ENCODE results near the gene C1orf105.
A peak's percentile ranks its signal among the peaks of the same experiment; 100 is the strongest.

Gene C1orf105

GRCh38 chr1:172460887-172461315, 40.4 kb downstream of the C1orf105 start:
- no peak for DNase-seq

GRCh38 chr1:172465617-172466016, 45.1 kb downstream of the C1orf105 start:
- DNase-seq = no peak

GRCh38 chr1:172466795-172467407, 46.4 kb downstream of the C1orf105 start:
- peak; percentile 68 for DNase-seq

GRCh38 chr1:172467446-172467845, 47.0 kb downstream of the C1orf105 start:
- DNase-seq = no peak

- no peak for DNase-seq
Measured at GRCh38 chr1:172468296-172468695, 47.8 kb downstream of the C1orf105 start.

- no peak for DNase-seq
Measured at GRCh38 chr1:172469717-172470116, 49.2 kb downstream of the C1orf105 start.

- DNase-seq = no peak
Measured at GRCh38 chr1:172470149-172470548, 49.7 kb downstream of the C1orf105 start.

GRCh38 chr1:172471666-172472065, 51.2 kb downstream of the C1orf105 start:
- DNase-seq = no peak

GRCh38 chr1:172472495-172472894, 52.0 kb downstream of the C1orf105 start:
- no peak for DNase-seq

- no peak for DNase-seq
Measured at GRCh38 chr1:172473302-172473701, 52.8 kb downstream of the C1orf105 start.

GRCh38 chr1:172473842-172474241, 53.4 kb downstream of the C1orf105 start:
- DNase-seq = no peak

GRCh38 chr1:172476218-172476811, 55.8 kb downstream of the C1orf105 start:
- DNase-seq = peak; percentile 95

- no peak for DNase-seq
Measured at GRCh38 chr1:172477216-172477615, 56.7 kb downstream of the C1orf105 start.

GRCh38 chr1:172477741-172478140, 57.3 kb downstream of the C1orf105 start:
- DNase-seq = peak; percentile 94

GRCh38 chr1:172478485-172478884, 58.0 kb downstream of the C1orf105 start:
- no peak for DNase-seq

- DNase-seq = no peak
Measured at GRCh38 chr1:172480431-172480830, 59.9 kb downstream of the C1orf105 start.

GRCh38 chr1:172482044-172482443, 61.6 kb downstream of the C1orf105 start:
- DNase-seq = no peak

GRCh38 chr1:172483448-172483847, 63.0 kb downstream of the C1orf105 start:
- no peak for DNase-seq

GRCh38 chr1:172484252-172484651, 63.8 kb downstream of the C1orf105 start:
- no peak for DNase-seq

GRCh38 chr1:172485626-172486025, 65.1 kb downstream of the C1orf105 start:
- DNase-seq = no peak

- no peak for DNase-seq
Measured at GRCh38 chr1:172486805-172487454, 66.4 kb downstream of the C1orf105 start.

GRCh38 chr1:172487550-172487949, 67.1 kb downstream of the C1orf105 start:
- no peak for DNase-seq

- DNase-seq = no peak
Measured at GRCh38 chr1:172488393-172488792, 67.9 kb downstream of the C1orf105 start.

GRCh38 chr1:172489847-172490246, 69.4 kb downstream of the C1orf105 start:
- no peak for DNase-seq

Measured in islet precursor cell (in vitro differentiated cells).